HL-60 (cell line): ENCODE measurements around the gene TRAPPC1.

Source experiments
- POLR2AphosphoS5 ChIP-seq: IDR thresholded peaks from 2 replicates; pipeline ENCODE4 v1.6.1; 2012; ENCODE audit warnings: low read depth
- SPI1 ChIP-seq: IDR thresholded peaks from 2 replicates; pipeline ENCODE4 v1.6.1; 2012; ENCODE audit warnings: low read depth, mild to moderate bottlenecking, borderline replicate concordance
- TF ChIP-seq, protein P1 (sequence below): IDR thresholded peaks from one replicate; pipeline ENCODE4 v1.5.1; 2011; ENCODE audit warnings: low read length, control low read depth, inconsistent platforms; ENCODE audit not compliant: insufficient read depth
- TF ChIP-seq, protein P2 (sequence below): IDR thresholded peaks from 2 replicates; pipeline ENCODE4 v1.6.1; 2012; ENCODE audit warnings: low read depth; ENCODE audit not compliant: insufficient replicate concordance

DNA sequence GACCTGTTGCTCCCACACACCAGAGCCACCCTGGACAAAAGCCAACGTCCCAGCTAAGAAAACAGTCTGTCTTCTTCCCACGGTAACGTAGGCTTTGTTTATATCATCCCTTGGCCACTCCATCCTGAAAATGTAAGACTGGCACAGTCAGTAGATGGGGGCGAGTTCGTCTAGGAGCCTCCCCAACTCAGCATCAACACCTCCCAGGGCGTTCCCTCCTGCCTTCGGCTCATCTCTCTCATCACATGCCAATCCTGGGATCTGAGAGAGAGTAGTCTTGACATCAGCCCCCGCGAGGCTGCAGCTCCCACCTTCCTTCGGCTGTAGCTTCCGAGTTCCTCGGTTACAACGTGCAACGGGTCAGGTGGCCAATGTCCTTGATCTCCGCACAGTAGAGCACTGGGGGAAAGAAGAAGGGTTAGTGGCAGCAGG is 16.6 kb downstream of the TRAPPC1 start:
- TF ChIP-seq, protein P1, sequence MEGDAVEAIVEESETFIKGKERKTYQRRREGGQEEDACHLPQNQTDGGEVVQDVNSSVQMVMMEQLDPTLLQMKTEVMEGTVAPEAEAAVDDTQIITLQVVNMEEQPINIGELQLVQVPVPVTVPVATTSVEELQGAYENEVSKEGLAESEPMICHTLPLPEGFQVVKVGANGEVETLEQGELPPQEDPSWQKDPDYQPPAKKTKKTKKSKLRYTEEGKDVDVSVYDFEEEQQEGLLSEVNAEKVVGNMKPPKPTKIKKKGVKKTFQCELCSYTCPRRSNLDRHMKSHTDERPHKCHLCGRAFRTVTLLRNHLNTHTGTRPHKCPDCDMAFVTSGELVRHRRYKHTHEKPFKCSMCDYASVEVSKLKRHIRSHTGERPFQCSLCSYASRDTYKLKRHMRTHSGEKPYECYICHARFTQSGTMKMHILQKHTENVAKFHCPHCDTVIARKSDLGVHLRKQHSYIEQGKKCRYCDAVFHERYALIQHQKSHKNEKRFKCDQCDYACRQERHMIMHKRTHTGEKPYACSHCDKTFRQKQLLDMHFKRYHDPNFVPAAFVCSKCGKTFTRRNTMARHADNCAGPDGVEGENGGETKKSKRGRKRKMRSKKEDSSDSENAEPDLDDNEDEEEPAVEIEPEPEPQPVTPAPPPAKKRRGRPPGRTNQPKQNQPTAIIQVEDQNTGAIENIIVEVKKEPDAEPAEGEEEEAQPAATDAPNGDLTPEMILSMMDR: no peak
- TF ChIP-seq POLR2AphosphoS5 (no peak), SPI1 (no peak)
- TF ChIP-seq, protein P2, sequence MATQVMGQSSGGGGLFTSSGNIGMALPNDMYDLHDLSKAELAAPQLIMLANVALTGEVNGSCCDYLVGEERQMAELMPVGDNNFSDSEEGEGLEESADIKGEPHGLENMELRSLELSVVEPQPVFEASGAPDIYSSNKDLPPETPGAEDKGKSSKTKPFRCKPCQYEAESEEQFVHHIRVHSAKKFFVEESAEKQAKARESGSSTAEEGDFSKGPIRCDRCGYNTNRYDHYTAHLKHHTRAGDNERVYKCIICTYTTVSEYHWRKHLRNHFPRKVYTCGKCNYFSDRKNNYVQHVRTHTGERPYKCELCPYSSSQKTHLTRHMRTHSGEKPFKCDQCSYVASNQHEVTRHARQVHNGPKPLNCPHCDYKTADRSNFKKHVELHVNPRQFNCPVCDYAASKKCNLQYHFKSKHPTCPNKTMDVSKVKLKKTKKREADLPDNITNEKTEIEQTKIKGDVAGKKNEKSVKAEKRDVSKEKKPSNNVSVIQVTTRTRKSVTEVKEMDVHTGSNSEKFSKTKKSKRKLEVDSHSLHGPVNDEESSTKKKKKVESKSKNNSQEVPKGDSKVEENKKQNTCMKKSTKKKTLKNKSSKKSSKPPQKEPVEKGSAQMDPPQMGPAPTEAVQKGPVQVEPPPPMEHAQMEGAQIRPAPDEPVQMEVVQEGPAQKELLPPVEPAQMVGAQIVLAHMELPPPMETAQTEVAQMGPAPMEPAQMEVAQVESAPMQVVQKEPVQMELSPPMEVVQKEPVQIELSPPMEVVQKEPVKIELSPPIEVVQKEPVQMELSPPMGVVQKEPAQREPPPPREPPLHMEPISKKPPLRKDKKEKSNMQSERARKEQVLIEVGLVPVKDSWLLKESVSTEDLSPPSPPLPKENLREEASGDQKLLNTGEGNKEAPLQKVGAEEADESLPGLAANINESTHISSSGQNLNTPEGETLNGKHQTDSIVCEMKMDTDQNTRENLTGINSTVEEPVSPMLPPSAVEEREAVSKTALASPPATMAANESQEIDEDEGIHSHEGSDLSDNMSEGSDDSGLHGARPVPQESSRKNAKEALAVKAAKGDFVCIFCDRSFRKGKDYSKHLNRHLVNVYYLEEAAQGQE: no peak
